Activated CD8-positive, alpha-beta memory T cell treated with anti-CD3 and anti-CD28 coated beads for 24 hours (primary cell): ENCODE measurements around the gene BICDL1.
A peak's percentile ranks its signal among the peaks of the same experiment; 100 is the strongest.

Experiments
- DNase-seq: peaks from one replicate; pipeline ENCODE4 v3.0.0-alpha.2; 2020

Gene BICDL1

GRCh38 chr12:120055231-120056000 lies 66.4 kb downstream of the BICDL1 start:
- no peak for DNase-seq

GRCh38 chr12:120056739-120057138 lies 67.7 kb downstream of the BICDL1 start:
- DNase-seq: no peak

- no peak for DNase-seq
Observed at GRCh38 chr12:120060196-120060595, 71.2 kb downstream of the BICDL1 start.

GRCh38 chr12:120060717-120061116 lies 71.7 kb downstream of the BICDL1 start:
- DNase-seq: no peak

- DNase-seq: no peak
Observed at GRCh38 chr12:120061575-120062214, 72.7 kb downstream of the BICDL1 start.

- DNase-seq: no peak
Observed at GRCh38 chr12:120062976-120063579, 74.0 kb downstream of the BICDL1 start.

GRCh38 chr12:120064054-120064940 lies 75.3 kb downstream of the BICDL1 start:
- DNase-seq: peak; percentile 33

GRCh38 chr12:120065472-120065871 lies 76.4 kb downstream of the BICDL1 start:
- DNase-seq: peak; percentile 41

- DNase-seq: peak; percentile 24
Observed at GRCh38 chr12:120066341-120066740, 77.3 kb downstream of the BICDL1 start.

- DNase-seq: peak; percentile 24
Observed at GRCh38 chr12:120067084-120067869, 78.2 kb downstream of the BICDL1 start.

GRCh38 chr12:120067901-120068300 lies 78.9 kb downstream of the BICDL1 start:
- peak; percentile 11 for DNase-seq

- peak; percentile 15 for DNase-seq
Observed at GRCh38 chr12:120069278-120069677, 80.2 kb downstream of the BICDL1 start.

- DNase-seq: peak; percentile 28
Observed at GRCh38 chr12:120071493-120072020, 82.5 kb downstream of the BICDL1 start.

GRCh38 chr12:120072472-120073249 lies 83.6 kb downstream of the BICDL1 start:
- no peak for DNase-seq

- DNase-seq: no peak
Observed at GRCh38 chr12:120075034-120075616, 86.1 kb downstream of the BICDL1 start.

- no peak for DNase-seq
Observed at GRCh38 chr12:120076651-120077050, 87.6 kb downstream of the BICDL1 start.

- no peak for DNase-seq
Observed at GRCh38 chr12:120077260-120077659, 88.2 kb downstream of the BICDL1 start.

GRCh38 chr12:120078868-120079267 lies 89.8 kb downstream of the BICDL1 start:
- no peak for DNase-seq

GRCh38 chr12:120079411-120080400 lies 90.7 kb downstream of the BICDL1 start:
- no peak for DNase-seq
